Smooth muscle cell (in vitro differentiated cells): ENCODE results near the gene HOXC9. TPM values are rescaled to one million over a fixed set of nuclear protein-coding genes. Genes with fewer than 3 reads are reported as not detected.

Experiments used
- DNase-seq: peaks from one replicate; lab custom pipeline; 2025; ENCODE audit not compliant: unreplicated experiment; lab: John Stamatoyannopoulos, UW
- H2AFZ ChIP-seq: fragments of 200-600 bp; sonication (generic); 2 replicates; pipeline ENCODE4 v1.6.0; 2016; ENCODE audit warnings: antibody characterized with exemption, low read depth, mild to moderate bottlenecking
- H3F3A ChIP-seq: fragments of 200-600 bp; sonication (generic); 2 replicates; pipeline ENCODE4 v1.6.0; 2017; ENCODE audit warnings: antibody characterized with exemption, low read depth
- H3K27ac ChIP-seq: fragments of 200-600 bp; sonication (generic); 2 replicates; pipeline ENCODE4 v1.5.1; 2016; ENCODE audit warnings: low read depth, mild to moderate bottlenecking
- H3K27me3 ChIP-seq: fragments of 200-600 bp; sonication (generic); 2 replicates; pipeline ENCODE4 v1.6.1; 2016; ENCODE audit warnings: low read depth, mild to moderate bottlenecking
- H3K36me3 ChIP-seq: fragments of 200-600 bp; sonication (generic); 2 replicates; pipeline ENCODE4 v1.5.1; 2016; ENCODE audit warnings: low read depth
- H3K4me1 ChIP-seq: fragments of 200-600 bp; sonication (generic); 2 replicates; pipeline ENCODE4 v1.5.1; 2016; ENCODE audit warnings: low read depth
- H3K4me2 ChIP-seq: fragments of 200-600 bp; sonication (generic); 2 replicates; pipeline ENCODE4 v1.6.0; 2016; ENCODE audit warnings: mild to moderate bottlenecking
- H3K4me3 ChIP-seq: fragments of 200-600 bp; sonication (generic); 2 replicates; pipeline ENCODE4 v1.5.1; 2016; ENCODE audit warnings: mild to moderate bottlenecking
- H3K79me2 ChIP-seq: fragments of 200-600 bp; sonication (generic); 2 replicates; pipeline ENCODE4 v1.6.0; 2016; ENCODE audit warnings: low read depth, mild to moderate bottlenecking
- H3K9ac ChIP-seq: fragments of 200-600 bp; sonication (generic); 2 replicates; pipeline ENCODE4 v1.6.0; 2016; ENCODE audit warnings: low read depth
- H3K9me3 ChIP-seq: fragments of 200-600 bp; sonication (generic); replicated peaks from 2 replicates; pipeline ENCODE4 v1.5.1; 2016; ENCODE audit warnings: low read depth
- H4K20me1 ChIP-seq: fragments of 200-600 bp; sonication (generic); 2 replicates; pipeline ENCODE4 v1.6.0; 2016; ENCODE audit warnings: low read depth
- WGBS: methylation state at CpG from one replicate; pipeline ENCODE4 v1.1.7; 2016; ENCODE audit warnings: low lambda C conversion rate; 5-methylcytosine and 5-hydroxymethylcytosine counted together
- polyA plus RNA-seq: library from polyadenylated mRNA; unstranded; fragments of >200 nt; fragmentation: Nextera tagmentation; extraction: Ambion mirVana; gene quantifications from 2 replicates; pipeline ENCODE4 v1.2.1, GENCODE V29; 2016
- total RNA-seq: library from RNA; depleted of rRNA; stranded (reverse); fragments of >200 nt; gene quantifications from 2 replicates; pipeline ENCODE4 v1.2.3, GENCODE V29; 2014
- TF ChIP-seq, protein P1 (sequence below): fragments of 200-600 bp; sonication (generic); IDR thresholded peaks from 2 replicates; pipeline ENCODE4 v1.5.1; 2017; ENCODE audit warnings: borderline replicate concordance, mild to moderate bottlenecking, antibody characterized with exemption; ENCODE audit not compliant: insufficient read depth, poor library complexity, severe bottlenecking

HOXC9 gene
- total and polyA plus RNA-seq, 2 experiments from 2014 or later = 1.2 to 2.7 TPM

- Histone ChIP-seq H3K27me3 (peaks cover 100% of the 10 kb centered on the region), H3K9ac (no peak overlapping the region), H3K4me3 (no peak overlapping the region), H4K20me1 (no peaks in the 10 kb centered on the region), H2AFZ (no peak overlapping the region), H3K27ac (no peak overlapping the region), H3K79me2 (no peaks in the 10 kb centered on the region), H3K4me1 (no peaks in the 10 kb centered on the region), H3K9me3 (no peaks in the 10 kb centered on the region), H3K4me2 (no peak overlapping the region), H3F3A (no peaks in the 10 kb centered on the region), H3K36me3 (no peaks in the 10 kb centered on the region)
- WGBS = 17% methylated on average over 29 of the region's 30 CpGs
- TF ChIP-seq, protein P1, sequence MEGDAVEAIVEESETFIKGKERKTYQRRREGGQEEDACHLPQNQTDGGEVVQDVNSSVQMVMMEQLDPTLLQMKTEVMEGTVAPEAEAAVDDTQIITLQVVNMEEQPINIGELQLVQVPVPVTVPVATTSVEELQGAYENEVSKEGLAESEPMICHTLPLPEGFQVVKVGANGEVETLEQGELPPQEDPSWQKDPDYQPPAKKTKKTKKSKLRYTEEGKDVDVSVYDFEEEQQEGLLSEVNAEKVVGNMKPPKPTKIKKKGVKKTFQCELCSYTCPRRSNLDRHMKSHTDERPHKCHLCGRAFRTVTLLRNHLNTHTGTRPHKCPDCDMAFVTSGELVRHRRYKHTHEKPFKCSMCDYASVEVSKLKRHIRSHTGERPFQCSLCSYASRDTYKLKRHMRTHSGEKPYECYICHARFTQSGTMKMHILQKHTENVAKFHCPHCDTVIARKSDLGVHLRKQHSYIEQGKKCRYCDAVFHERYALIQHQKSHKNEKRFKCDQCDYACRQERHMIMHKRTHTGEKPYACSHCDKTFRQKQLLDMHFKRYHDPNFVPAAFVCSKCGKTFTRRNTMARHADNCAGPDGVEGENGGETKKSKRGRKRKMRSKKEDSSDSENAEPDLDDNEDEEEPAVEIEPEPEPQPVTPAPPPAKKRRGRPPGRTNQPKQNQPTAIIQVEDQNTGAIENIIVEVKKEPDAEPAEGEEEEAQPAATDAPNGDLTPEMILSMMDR = no peak
- DNase-seq = no peak
These were observed 15.9 kb upstream of the HOXC9 start for GRCh38 chr12:53983950-53984572.

DNA sequence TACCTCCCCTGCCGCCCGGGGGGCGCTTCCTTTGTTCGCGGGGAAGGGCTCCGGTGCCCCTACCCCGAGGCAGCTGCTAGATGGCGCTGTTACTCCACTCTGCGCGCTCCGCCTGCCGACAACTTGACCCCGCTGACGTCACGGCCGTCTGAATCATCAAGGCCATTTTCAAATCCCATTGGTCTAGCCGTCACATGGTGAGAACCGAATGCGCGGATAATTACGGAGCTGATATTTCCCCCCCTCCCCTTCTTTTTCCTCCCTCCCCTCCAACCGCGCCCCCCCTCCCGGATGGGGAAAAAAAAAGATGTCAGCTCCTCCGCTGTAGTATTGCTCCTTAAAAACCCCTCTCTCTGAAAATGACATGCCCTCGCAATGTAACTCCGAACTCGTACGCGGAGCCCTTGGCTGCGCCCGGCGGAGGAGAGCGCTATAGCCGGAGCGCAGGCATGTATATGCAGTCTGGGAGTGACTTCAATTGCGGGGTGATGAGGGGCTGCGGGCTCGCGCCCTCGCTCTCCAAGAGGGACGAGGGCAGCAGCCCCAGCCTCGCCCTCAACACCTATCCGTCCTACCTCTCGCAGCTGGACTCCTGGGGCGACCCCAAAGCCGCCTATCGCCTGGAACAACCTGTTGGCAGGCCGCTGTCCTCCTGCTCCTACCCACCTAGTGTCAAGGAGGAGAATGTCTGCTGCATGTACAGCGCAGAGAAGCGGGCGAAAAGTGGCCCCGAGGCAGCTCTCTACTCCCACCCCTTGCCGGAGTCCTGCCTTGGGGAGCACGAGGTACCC, 14.9 kb upstream of the HOXC9 start, which contains the start of gene HOXC10:
HOXC10 (plus strand) TSS at position 246 of the 791 bp plus-strand sequence; CDS start at position 360, 114 bp downstream.
- Histone ChIP-seq H3K9ac (no peak within 1 kb of the TSS), H2AFZ (no peak within 1 kb of the TSS)

DNA sequence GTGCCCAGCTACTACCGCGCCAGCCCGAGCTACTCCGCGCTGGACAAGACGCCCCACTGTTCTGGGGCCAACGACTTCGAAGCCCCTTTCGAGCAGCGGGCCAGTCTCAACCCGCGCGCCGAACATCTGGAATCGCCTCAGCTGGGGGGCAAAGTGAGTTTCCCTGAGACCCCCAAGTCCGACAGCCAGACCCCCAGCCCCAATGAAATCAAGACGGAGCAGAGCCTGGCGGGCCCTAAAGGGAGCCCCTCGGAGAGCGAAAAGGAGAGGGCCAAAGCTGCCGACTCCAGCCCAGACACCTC, 14.3 kb upstream of the HOXC9 start:
- WGBS = 21% methylated on average over 21 of the region's 21 CpGs
- peaks cover 100% of the 10 kb centered on the region for H3K27me3 ChIP-seq
- H3F3A ChIP-seq = no peaks in the 10 kb centered on the region
- no peak overlapping the region for H3K27ac ChIP-seq
- H3K9me3 ChIP-seq = no peaks in the 10 kb centered on the region
- H2AFZ ChIP-seq = no peak overlapping the region
- no peaks in the 10 kb centered on the region for H4K20me1 ChIP-seq
- H3K9ac ChIP-seq = no peak overlapping the region
- H3K4me3 ChIP-seq = peak overlapping the region; percentile 11
- no peaks in the 10 kb centered on the region for H3K36me3 ChIP-seq
- TF ChIP-seq, protein P1 = no peak
- peak overlapping the region; percentile 80 for H3K4me2 ChIP-seq
- H3K79me2 ChIP-seq = no peaks in the 10 kb centered on the region
- DNase-seq = no peak
- no peaks in the 10 kb centered on the region for H3K4me1 ChIP-seq

More for the DNA sequence above, 14.9 kb upstream of the HOXC9 start, which contains the start of gene HOXC10:
- TF ChIP-seq, protein P1 = peak; percentile 63
- no peak within 1 kb of the TSS for H3K27ac ChIP-seq
- DNase-seq = peak; percentile 23
- WGBS = 11% methylated on average over 52 of the region's 55 CpGs
- no peaks in the 10 kb centered on the region for H3F3A ChIP-seq
- no peaks in the 10 kb centered on the region for H4K20me1 ChIP-seq
- H3K36me3 ChIP-seq = no peaks in the 10 kb centered on the region
- no peaks in the 10 kb centered on the region for H3K4me1 ChIP-seq
- no peaks in the 10 kb centered on the region for H3K9me3 ChIP-seq
- no peaks in the 10 kb centered on the region for H3K79me2 ChIP-seq
- H3K4me2 ChIP-seq = peak within 1 kb of the TSS; percentile 80
- peaks cover 100% of the 10 kb centered on the region for H3K27me3 ChIP-seq
- peak within 1 kb of the TSS; percentile 28 for H3K4me3 ChIP-seq
